Activated CD4-positive, alpha-beta T cell treated with anti-CD3 and anti-CD28 coated beads, Interleukin-2, amount 10 ng/mL, durations not matched to agents 24 days and 14 days (primary cell): ENCODE data around the gene TNNI3K. TPM values are rescaled to one million over a fixed set of nuclear protein-coding genes. Genes with fewer than 3 reads are reported as not detected.

Source experiments
- DNase-seq: peaks from one replicate; pipeline ENCODE4 v3.0.0; 2022
- H3K27ac Mint-ChIP-seq: one replicate; pipeline ENCODE4 v1.8.0; 2022; ENCODE audit warnings: mild to moderate bottlenecking, mixed read lengths
- H3K27me3 Mint-ChIP-seq: one replicate; pipeline ENCODE4 v1.8.0; 2022; ENCODE audit warnings: mixed read lengths
- H3K36me3 Mint-ChIP-seq: one replicate; pipeline ENCODE4 v1.8.0; 2022; ENCODE audit warnings: low read depth, mild to moderate bottlenecking, mixed read lengths
- H3K4me1 Mint-ChIP-seq: one replicate; pipeline ENCODE4 v1.8.0; 2021; ENCODE audit warnings: mixed read lengths
- H3K4me3 Mint-ChIP-seq: one replicate; pipeline ENCODE4 v1.8.0; 2022; ENCODE audit warnings: mild to moderate bottlenecking, moderate library complexity, mixed read lengths
- H3K9me3 Mint-ChIP-seq: one replicate; pipeline ENCODE4 v1.8.0; 2021; ENCODE audit warnings: mixed read lengths
- intact Hi-C: fragments of 100-400 bp; cut with micrococcal nuclease; formaldehyde crosslinking; loops from one replicate; pipeline ENCODE4 v1.15.1; 2023
- total RNA-seq: library from RNA; stranded (reverse); gene quantifications from 2 replicates; pipeline ENCODE4 v1.2.3, GENCODE V29; 2022

TNNI3K gene
- total RNA-seq, 1 donor from 2014 or later: not detected

DNA sequence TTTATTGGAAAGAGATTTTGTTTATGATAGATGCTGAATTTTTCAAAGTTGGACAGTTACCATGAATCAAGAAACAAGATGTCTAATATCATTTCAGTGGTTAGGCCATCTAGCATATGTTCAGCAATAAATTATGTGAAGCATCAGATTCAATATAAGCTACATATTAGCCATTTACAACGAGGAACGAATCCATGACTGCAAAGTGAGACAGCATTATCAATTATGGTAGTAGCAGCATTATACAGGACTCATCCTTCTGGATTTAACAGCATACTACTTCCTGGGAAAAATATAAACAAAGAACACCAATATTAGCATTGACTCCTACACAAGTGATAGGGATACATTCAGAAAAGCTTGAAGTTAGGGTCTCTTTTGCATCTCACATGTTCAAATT, 218.1 kb downstream of the TNNI3K start:
- Mint-ChIP-seq H3K9me3 (no peaks in the 10 kb centered on the region), H3K4me1 (no peaks in the 10 kb centered on the region)
- intact Hi-C loops: no loop called here

DNA sequence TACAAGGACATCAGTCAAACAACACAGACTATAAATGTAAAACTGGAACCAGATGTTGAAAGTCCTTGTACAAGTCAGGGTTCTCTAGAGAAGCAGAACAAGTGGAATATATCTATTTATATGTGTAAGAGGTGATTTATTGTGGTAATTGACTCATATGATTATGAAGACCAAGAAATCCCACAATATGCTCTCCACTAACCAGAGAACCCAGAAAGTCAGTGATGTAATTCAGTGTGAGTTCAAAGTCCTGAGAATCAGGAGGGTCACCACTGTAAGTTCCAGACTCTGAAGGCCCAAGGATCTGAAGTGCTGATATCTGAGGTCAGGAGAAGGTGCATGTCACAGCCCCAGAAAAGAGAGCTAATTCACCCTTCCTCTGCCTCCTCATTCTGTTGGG, 220.2 kb downstream of the TNNI3K start:
- Mint-ChIP-seq H3K27me3 (no peaks in the 10 kb centered on the region), H3K4me1 (no peaks in the 10 kb centered on the region), H3K36me3 (no peaks in the 10 kb centered on the region), H3K9me3 (no peaks in the 10 kb centered on the region), H3K4me3 (no peak overlapping the region), H3K27ac (no peak overlapping the region)
- no peak for DNase-seq
- intact Hi-C loops: no loop called here

More for the DNA sequence above, 218.1 kb downstream of the TNNI3K start:
- DNase-seq: no peak
- no peak overlapping the region for H3K4me3 Mint-ChIP-seq
- H3K36me3 Mint-ChIP-seq: no peaks in the 10 kb centered on the region
- H3K27me3 Mint-ChIP-seq: no peaks in the 10 kb centered on the region
- H3K27ac Mint-ChIP-seq: no peak overlapping the region

DNA sequence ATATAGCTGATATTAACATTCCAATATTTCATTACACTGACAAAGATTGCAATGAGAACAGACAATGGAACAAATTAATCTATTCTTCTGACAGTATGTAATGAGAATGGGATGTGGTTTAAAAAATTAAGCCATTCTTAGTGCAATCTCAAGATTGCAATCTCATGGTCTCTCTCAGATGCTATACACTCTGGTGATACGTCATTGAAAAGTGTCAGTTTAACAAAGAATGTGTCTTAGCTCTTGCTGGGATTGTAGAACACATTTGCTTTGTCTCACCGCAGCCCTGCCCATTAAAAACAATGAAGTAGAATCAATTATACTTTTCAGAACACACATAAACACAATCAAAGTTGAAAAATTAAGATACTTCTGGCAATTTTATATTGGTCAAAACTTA, 222.1 kb downstream of the TNNI3K start:
- Mint-ChIP-seq H3K27me3 (no peaks in the 10 kb centered on the region), H3K27ac (no peak overlapping the region), H3K4me1 (no peaks in the 10 kb centered on the region), H3K4me3 (no peak overlapping the region), H3K9me3 (no peaks in the 10 kb centered on the region), H3K36me3 (no peaks in the 10 kb centered on the region)
- no peak for DNase-seq
- intact Hi-C loops: no loop called here

DNA sequence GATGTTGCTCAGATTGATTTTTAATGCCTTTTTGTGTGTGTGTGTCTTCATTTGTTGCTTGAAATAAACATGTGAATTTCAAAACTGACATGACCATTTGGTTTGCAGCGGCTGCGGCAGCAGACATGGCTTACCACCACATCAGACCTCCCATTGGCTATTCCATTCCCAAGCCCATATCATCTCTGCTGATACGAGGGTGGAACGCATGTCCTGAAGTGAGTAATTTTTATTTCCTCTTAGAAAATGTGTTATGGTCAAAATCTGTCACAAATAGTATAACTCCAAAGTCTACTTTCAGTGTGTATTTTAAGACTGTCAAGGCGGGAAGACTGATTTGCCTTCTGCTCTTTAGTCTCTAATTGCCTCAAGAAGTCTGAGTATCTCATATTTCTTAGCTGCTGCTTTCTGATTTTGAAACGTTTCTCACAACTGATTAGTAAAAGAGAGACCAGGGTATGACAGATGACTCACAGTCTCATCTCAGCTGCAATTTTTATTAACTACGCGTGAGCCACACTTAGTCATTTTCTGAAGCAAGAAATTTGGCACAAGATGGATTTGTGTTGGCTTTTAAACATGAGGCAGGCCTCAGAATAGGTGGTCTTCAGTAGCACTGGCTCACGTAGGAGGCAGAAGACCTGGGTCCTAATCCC, 228.3 kb downstream of the TNNI3K start:
- Mint-ChIP-seq H3K27me3 (no peaks in the 10 kb centered on the region), H3K4me1 (no peaks in the 10 kb centered on the region), H3K36me3 (no peaks in the 10 kb centered on the region), H3K4me3 (no peak overlapping the region), H3K9me3 (no peaks in the 10 kb centered on the region), H3K27ac (no peak overlapping the region)
- DNase-seq: no peak
- intact Hi-C loops: no loop called here

DNA sequence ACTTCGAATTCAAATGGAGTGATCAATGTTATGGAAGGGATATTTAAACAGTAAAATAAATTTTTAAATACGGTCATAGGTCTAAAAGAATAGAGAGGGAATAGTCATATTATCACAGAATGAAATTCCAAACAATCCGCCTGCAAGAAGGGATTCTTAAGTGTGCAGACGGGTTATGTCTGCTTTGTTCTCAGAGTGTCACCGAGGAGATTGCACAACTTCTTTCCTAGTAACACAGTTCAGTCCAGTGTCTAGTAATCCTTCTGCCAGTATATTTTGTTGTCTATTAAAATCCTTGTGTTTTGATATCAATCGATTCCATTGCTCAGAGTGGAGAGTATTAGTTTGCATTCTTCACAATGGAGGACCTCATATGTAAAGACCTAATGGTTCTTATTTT, 228.8 kb downstream of the TNNI3K start:
- no peaks in the 10 kb centered on the region for H3K9me3 Mint-ChIP-seq
- no peaks in the 10 kb centered on the region for H3K36me3 Mint-ChIP-seq
- no peak overlapping the region for H3K4me3 Mint-ChIP-seq
- intact Hi-C loops: no loop called here
- H3K27me3 Mint-ChIP-seq: no peaks in the 10 kb centered on the region
- no peaks in the 10 kb centered on the region for H3K4me1 Mint-ChIP-seq
- no peak overlapping the region for H3K27ac Mint-ChIP-seq
- no peak for DNase-seq

DNA sequence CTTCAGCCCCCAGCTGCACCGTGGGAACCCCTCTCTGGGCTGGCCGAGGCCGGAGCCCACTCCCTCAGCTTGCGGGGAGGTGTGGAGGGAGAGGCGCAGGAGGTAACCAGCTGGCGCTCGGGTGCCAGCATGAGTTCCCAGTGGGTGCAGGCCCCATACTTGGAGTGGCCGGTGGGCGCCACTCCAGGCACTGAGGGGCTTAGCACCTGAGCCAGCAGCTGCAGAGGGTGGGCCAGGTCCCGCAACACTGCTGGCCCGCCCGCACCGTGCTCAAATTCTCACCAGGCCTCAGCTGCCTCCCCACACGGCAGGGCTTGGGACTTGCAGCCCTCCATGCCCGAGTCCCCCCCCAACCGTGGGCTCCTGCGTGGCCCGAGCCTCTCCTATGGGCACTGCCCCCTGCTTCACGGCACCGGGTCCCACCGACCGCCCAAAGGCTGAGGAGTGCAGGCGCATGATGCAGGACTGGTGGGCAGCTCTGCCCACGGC, 230.1 kb downstream of the TNNI3K start:
- H3K27me3 Mint-ChIP-seq: no peaks in the 10 kb centered on the region
- H3K4me3 Mint-ChIP-seq: no peak overlapping the region
- intact Hi-C loops: no loop called here
- DNase-seq: no peak
- H3K27ac Mint-ChIP-seq: no peak overlapping the region
- H3K36me3 Mint-ChIP-seq: no peaks in the 10 kb centered on the region
- no peaks in the 10 kb centered on the region for H3K9me3 Mint-ChIP-seq
- no peaks in the 10 kb centered on the region for H3K4me1 Mint-ChIP-seq

DNA sequence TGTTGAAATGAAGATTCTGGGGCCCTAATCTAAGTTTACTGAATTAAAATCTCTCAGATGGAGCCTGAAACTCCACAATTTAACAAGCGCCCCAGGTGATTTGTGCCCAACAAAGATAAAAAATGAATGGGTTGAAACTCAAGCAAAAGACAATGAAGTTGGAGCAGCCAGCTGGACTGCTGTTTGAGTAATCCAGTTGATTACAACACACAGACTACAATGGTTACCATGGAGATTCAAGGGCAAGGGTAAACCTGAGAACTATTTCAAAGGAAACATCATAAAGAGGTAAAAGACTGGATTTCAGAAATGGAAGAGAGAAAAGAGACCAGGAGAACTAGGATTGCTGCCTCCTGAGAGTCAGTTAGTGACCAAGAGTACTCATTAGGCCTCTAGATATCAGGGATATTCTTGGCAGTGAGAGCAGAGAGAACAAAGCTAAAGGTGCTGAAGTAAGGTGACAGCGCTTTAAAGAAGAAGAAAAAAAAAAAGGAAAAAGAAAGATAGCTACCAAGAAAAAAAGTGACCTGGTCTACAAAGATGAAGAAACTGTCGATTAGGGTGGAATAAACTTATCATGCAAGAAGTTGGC, 232.7 kb downstream of the TNNI3K start:
- no peak overlapping the region for H3K27ac Mint-ChIP-seq
- no peaks in the 10 kb centered on the region for H3K36me3 Mint-ChIP-seq
- intact Hi-C loops: no loop called here
- H3K9me3 Mint-ChIP-seq: no peaks in the 10 kb centered on the region
- no peak overlapping the region for H3K4me3 Mint-ChIP-seq
- DNase-seq: no peak
- H3K4me1 Mint-ChIP-seq: no peaks in the 10 kb centered on the region
- H3K27me3 Mint-ChIP-seq: no peaks in the 10 kb centered on the region

DNA sequence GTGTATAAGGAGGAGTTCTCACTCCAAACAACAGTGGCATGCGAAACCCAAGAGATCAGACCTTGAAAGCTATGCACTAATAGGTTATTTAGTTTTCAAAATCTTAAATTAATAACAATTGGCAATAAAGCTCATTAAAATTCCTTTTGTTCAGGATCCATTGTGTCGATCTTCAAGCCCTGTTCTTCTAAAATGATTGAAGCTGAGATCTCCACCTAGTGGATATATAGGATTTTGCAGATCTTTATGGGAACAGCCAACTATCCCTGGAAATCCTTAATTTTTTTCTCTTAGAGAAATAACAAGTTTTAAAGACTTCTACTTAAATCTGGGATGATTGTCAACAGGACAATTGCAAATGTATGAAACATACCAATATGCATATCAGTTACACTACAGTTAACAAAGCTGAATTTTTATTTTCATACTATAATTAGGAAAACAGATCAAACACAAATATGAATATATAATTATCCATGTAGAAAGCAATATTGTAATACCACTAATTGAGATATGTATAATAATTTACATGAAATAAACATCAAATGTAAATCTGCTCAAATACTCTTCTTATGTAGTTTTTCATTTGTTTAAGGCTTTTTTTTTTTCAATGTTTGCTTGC, 233.9 kb downstream of the TNNI3K start:
- no peak overlapping the region for H3K4me3 Mint-ChIP-seq

DNA sequence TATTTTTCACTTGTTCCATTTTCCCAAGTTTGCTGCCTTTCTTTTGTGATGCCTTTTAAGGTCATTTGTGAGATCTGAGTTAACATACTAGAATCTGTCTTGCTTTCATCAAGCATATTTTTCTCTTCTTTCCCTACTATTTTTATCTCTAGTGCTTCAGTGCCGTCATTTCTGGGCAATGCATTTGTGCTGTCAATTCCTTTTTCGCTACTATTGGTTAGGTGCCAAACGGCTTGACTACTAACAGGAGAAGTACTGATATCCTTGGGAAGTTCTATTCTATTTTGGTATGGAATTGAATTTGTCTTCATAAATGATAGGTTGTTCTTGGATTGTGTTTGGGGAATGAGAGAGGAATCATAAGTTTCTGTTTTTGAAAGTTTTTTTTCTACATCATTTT, 235.1 kb downstream of the TNNI3K start:
- no peaks in the 10 kb centered on the region for H3K9me3 Mint-ChIP-seq
- no peak overlapping the region for H3K27ac Mint-ChIP-seq
- no peak overlapping the region for H3K4me3 Mint-ChIP-seq
- H3K36me3 Mint-ChIP-seq: no peaks in the 10 kb centered on the region
- H3K4me1 Mint-ChIP-seq: no peaks in the 10 kb centered on the region
- no peak for DNase-seq
- intact Hi-C loops: no loop called here
- H3K27me3 Mint-ChIP-seq: no peaks in the 10 kb centered on the region

More for the DNA sequence above, 233.9 kb downstream of the TNNI3K start:
- intact Hi-C loops: no loop called here
- Mint-ChIP-seq H3K36me3 (no peaks in the 10 kb centered on the region), H3K27ac (no peak overlapping the region), H3K9me3 (no peaks in the 10 kb centered on the region), H3K4me1 (no peaks in the 10 kb centered on the region), H3K27me3 (no peaks in the 10 kb centered on the region)
- no peak for DNase-seq

DNA sequence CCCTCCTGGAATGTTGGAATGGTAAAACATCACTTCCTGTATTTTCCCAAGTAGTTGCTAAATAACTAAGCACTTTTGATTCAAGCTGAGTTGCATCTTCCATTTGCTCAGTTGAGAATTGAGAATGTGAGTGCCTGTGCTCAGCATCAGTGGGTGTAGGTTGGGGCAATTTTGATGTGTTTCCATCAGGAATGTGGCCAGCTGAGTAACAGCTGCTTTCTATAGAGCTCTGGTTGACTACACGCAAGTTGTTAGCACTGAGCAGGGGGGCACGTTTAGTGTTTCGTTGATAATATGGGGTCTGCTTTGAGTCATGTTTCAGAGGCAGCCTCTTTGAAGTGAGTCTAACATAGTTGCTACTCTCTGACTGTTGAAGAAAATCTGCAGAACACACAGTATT, 235.7 kb downstream of the TNNI3K start:
- no peaks in the 10 kb centered on the region for H3K36me3 Mint-ChIP-seq
- H3K27me3 Mint-ChIP-seq: no peaks in the 10 kb centered on the region
- no peak for DNase-seq
- H3K9me3 Mint-ChIP-seq: no peaks in the 10 kb centered on the region
- H3K4me3 Mint-ChIP-seq: no peak overlapping the region
- no peaks in the 10 kb centered on the region for H3K4me1 Mint-ChIP-seq
- intact Hi-C loops: no loop called here
- no peak overlapping the region for H3K27ac Mint-ChIP-seq

DNA sequence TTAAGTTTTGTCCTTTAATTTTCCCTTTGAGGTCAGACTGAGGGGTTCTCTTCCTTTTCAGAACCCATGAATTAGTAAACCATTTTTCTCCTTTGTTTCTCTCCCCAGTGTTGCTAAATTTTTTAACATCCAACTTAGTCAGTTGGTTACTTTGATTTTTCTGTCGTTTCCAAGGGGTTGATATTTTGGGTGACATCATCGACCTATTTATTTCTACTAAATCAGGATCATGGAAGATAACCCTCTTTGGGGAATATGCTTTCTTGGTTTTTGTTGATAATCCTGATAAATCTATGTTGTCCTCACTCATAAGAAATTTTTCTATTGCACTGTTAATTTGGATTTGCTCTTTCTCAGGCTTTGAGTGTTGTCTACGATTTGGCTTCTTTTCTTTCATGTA, 236.3 kb downstream of the TNNI3K start:
- intact Hi-C loops: no loop called here
- Mint-ChIP-seq H3K27ac (no peak overlapping the region), H3K4me3 (no peak overlapping the region), H3K4me1 (no peaks in the 10 kb centered on the region), H3K27me3 (no peaks in the 10 kb centered on the region), H3K36me3 (no peaks in the 10 kb centered on the region), H3K9me3 (no peaks in the 10 kb centered on the region)
- DNase-seq: no peak

DNA sequence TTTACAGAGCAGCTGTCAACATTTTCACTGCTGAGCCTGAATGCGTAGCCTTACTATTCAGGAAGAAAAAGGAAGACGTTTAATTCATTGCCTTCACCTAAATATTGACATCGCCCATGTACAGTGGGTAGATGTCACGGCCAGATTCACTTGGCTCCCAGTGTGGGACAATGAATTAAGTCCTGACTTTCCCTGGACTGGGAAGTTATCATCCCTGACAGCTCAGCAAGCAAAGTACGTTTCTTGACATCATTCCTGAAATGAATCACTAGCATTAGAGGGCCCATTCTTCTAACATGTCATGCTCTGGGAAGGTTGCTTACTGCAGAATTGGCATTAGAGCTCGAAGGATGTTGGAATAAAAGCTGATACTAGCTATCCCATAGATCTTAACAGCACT, 239.4 kb downstream of the TNNI3K start:
- H3K4me1 Mint-ChIP-seq: no peaks in the 10 kb centered on the region
- H3K9me3 Mint-ChIP-seq: no peaks in the 10 kb centered on the region
- no peaks in the 10 kb centered on the region for H3K36me3 Mint-ChIP-seq
- no peak overlapping the region for H3K27ac Mint-ChIP-seq
- DNase-seq: no peak
- intact Hi-C loops: no loop called here
- H3K4me3 Mint-ChIP-seq: no peak overlapping the region
- no peaks in the 10 kb centered on the region for H3K27me3 Mint-ChIP-seq

DNA sequence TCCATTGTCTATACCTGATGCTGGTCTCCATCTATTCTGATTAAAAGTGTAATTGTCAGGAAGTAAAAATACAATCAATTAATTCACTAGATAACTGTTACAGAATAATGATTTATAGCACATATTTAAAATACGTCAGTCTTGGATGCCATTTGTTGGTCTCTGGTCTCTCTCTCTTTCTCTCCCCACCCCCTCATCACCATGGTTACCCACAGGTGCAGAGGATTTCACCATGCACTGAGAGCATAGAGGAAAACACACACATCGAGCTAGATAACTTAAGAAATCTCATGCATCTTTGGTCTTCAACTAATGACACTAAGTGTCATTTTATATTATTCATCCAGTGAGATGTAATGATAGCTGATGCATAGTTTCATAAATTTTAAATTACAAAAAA, 243.8 kb downstream of the TNNI3K start:
- intact Hi-C loops: no loop called here
- Mint-ChIP-seq H3K27ac (no peak overlapping the region), H3K4me3 (no peak overlapping the region), H3K36me3 (no peaks in the 10 kb centered on the region), H3K4me1 (no peaks in the 10 kb centered on the region), H3K27me3 (no peaks in the 10 kb centered on the region), H3K9me3 (no peaks in the 10 kb centered on the region)
- DNase-seq: no peak

DNA sequence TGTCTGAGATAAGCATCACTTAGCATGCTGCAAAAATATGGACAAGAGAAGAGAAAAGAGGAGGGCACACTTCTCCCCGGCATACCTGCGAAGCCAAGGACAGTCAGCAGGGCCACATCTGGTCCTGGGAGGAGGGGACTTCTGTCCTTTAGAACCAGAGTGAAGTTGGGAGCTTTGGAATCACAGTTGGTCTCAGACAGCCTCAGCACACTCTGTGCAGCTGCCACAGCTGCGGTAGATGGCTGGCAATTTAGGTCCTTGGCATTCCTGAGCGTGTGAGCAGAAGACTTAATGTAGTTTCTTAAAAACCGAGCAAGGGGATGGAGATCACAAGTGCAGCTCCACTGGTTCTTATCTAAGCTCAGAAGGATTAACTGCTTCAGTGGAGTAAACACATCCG, 244.9 kb downstream of the TNNI3K start:
- Mint-ChIP-seq H3K36me3 (no peaks in the 10 kb centered on the region), H3K27ac (no peak overlapping the region), H3K27me3 (no peaks in the 10 kb centered on the region), H3K4me3 (no peak overlapping the region), H3K4me1 (no peaks in the 10 kb centered on the region), H3K9me3 (no peaks in the 10 kb centered on the region)
- no peak for DNase-seq
- intact Hi-C loops: no loop called here
